NCI-H187 treated with DMSO at 0.1 percent for 48 hours (cell line): Measurements from ENCODE around the gene RRAS.

ENCODE experiments used
- DNase-seq: peaks from one replicate; lab custom pipeline; 2025; lab: John Stamatoyannopoulos, UW

RRAS gene

DNA sequence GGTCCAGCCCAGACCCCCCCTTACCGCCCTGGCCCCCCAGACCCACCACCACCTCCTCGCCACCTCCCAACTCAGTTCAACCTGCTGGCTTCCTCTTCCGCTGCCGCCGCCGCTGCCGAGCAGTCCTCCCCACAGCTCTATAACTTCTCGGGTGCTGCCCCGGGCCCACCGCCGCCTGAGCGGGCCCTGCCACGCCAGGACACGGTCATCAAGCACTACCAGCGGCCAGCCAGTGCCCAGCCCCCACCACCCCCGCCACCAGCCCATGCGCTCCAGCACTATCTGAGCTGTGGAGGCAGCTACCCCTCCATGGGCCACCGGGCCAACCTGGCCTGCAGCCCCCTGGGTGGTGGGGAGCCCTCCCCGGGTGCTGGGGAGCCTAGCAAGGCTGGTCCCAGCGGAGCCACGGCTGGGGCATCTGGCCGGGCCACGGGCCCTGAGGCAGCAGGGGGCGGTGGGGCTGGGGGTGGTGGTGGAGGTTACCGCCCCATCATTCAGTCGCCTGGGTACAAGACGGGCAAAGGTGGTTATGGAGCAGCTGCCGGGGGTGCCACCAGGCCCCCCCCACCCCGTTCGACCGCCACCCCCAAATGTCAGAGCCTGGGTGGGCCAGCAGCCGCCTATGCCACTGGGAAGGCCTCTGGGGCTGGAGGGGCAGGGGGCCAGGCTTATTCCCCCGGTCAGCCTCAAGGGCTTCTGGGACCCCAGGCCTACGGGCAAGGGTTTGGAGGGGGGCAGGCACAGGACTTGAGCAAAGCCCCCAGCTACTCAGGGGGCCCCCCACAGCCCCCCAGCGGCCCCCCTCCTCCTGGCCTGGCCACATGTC is 44.7 kb downstream of the RRAS start:
- DNase-seq, result no peak

DNA sequence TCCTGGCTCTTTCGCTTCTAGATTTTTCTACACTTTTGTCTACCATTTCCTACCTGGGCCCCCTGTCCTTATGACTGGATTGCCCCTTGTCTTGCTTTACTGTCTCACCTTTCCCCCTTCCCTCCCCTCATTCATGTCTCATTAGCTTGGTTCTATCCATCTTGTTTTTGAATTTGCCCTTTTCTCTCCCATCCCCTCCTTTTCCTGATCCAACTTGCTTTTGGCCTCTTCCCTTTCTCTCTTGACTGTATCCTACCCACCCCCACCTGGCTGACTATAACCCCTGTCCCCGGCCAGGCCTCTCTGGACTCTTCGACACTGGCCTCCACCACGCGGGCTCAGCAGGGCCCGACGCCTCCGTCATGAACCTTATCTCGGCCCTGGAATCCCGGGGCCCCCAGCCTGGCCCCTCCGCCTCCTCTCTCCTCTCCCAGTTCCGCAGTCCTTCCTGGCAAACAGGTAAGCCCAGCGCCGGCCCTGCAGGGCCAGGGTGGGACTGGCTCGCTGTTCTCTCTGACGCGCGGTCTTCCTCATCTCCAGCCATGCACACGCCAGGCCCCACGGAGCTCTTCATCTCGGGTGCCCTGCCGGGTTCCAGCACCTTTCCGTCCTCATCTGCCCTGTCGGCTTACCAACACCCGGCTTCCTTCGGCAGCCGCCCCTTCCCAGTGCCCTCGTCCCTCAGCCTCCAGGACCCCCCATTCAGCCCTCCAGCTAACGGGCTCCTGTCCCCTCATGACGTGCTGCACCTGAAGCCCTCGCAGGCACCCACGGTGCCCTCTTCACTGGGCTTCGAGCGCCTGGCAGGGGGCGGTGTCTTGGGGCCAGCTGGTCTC is 45.6 kb downstream of the RRAS start:
- no peak for DNase-seq

DNA sequence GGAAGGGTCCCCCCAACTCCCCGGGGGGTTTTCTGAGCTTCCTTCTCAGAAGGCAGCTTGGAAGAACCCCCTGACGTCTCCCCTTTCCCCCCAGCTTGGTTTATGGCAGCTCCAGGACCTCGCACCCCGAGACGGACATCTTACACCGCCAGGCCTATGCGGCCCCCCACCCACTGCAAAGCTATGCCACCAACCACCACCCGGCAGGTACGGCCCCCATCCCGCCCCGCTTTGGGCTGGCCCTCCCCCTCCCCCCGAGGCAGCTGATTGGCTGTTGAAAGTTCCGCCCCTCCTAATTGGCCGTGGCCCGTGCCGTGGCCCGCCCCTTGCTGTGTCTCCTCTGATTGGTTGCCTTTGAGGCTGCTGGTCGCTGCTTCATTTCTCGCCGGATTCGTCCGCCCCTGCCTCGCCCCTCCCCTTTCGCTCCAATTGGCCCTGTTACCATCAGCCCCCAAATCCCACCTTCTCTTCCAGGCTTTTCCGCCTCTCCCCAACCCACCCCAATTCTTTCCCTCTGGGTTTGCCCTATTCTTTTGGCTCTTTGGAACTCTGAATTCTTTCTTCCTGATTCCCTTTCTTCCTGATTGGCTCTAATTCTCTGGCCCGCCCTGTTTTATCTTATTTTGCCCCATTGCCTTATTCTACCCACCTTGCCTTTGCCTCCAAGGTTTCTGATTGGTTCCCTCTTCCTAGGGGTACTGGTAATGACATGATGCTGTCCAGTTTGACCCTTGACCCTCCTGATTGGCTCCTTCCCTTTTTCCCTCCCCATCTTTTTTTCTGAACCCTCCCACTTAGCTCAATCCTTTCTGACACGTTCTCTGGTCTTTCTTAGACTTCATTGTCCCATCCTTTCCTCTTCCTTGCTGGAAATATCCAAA is 46.5 kb downstream of the RRAS start:
- peak; percentile 78 for DNase-seq

DNA sequence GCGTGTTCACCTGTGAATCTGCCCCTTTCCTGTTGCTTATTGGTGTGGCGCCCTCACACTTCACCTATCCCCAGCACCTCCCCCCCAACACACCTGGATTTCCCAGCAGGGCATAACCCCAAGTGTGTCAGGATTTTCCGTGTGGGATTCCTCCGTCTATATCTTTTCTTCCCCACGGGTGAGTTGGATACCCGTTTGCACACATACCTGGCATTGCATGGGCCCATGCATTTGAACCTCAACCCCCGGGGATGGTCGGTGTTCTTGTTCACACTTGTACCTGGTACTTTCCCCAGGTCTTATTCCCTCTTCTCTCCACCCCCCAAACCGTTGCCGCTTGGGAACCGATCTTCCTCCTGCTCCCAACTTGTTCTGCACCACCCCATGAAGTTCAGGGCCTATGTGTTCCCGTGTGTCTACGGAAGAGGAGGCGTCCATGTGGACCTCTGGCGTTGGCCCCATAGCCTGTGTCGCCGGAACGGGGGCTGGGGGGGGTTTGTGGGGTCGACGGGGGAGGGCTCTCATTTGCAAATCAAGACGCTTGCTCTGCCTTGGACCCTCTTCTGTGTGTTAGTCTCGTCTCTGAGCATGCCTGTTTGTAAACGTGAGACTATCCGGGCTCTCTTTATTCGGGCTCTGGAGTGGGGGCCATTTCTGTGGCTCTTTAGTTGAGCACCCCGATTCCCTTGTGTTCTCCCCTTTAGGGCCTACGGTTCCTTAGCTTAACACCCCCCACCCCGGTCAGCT is 47.3 kb downstream of the RRAS start:
- no peak for DNase-seq

DNA sequence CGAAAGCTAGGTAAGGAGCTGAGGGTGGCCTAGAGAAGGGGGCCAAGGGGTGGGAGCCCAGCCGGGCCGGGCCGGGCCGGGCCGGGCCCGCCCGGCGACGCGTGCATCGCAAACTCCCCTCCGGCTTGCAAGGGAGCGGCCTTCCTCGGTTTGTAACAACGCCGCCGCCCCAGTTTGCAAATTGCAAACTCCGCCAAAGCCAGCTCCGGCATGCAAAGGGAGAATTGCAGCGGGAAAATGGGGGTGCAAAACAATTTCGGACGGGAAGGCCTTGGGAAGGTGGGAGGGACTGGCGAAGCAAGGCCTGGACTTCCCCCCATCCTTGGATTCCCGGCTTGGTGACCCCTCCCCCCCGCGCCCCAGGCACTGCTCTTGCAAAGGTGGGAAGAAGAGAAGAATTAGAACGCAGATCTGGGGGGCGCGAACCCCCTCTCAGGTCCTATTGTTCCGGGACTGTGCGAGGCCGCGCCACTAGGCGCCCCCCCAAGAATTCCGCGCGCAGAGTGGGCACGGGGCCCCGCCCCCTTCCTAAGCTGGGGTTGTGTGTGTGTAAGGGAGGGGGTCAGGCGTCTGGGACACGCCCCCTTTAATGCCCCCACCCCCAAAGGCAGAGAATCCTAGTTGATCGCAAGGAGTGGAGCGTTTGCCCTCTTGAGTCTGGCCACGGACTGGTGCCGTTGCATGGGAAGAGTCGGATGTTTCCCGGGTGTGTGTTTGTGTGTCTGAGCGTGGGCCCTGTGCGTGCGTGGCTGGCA is 48.0 kb downstream of the RRAS start:
- no peak for DNase-seq

DNA sequence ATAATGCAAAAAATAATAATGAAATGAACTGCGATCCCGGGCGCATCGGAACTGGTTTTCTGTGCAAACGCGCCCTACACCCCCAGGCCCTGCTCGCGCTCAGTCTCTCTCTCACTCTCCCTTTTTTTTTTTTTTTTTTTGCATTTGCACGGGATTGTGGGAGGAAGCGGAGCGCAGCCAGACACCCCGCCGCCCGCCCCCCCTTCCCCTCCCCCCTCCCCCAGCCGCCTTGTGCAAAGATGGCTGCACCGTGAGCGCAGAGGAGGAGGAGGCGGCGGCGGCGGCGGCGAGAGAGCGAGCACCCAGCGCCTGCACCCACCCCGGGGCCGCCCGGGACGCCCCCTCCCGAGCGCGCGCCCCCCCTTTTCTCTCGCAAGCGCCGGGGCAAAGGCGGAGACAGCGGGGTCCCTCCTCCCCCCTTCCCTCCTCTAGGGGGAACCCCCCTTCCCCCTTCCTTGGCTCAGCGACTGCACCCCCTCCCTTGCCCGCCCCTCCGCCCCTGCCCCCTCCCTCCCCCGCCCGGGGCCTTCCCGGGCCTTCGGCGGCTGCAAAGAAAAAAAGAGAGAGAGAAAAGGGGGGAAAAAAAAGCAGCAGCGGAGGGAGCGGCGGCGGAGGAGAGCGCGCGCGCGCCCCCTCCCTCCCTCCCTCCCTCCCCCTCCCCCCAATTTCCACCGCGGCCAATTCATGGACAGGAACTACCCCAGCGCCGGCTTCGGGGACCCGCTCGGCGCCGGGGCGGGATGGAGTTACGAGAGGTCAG is 48.8 kb downstream of the RRAS start, which contains the start of gene PRR12:
Gene PRR12, plus strand, starts transcription at position 212 of the 760 bp plus-strand sequence. Its CDS starts 473 bp downstream, at position 685.
- DNase-seq, result no peak

DNA sequence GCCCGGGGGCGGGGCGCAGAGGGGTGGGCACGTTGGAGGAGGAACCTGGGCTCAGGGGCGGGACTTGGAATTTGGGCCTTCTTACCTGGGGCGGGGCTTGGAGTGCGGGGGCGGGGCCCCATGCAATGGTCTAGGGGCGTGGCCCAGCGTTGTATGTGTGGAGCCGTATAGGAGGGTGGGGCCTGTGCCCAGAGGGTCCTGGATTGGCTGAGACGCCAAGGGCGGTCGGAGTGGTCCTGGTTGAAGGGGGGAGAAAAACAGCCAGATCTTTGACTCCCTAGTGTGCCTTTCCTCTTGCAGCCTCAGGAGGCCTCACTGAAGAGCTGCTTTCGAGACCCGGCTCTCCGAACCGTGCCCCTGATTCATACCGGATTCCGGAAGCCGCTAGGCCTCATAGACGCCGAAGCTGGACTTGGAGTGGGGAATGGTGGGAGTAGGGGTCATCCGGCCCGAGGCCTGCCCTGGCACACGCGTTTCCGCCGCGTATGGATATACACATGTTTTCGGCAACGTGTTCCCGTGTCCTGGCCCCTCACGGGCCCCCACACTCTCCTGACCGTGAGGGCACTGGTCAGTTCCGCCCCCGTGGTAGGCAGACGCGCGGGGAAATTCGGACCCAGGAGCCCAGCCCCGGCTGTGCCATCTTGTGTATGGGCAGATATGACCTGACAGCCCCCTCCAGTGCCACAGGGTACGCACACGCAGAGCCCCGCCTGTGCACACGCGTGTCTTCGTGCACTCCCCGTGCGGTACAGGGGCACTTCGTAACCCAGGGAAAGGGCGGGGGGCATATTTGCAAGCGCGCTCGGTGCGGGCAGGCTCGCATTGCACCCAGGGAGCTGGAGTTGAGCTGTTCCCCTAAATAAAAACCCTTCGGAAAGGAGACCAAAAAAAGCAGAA is 49.6 kb downstream of the RRAS start:
- peak; percentile 93 for DNase-seq

DNA sequence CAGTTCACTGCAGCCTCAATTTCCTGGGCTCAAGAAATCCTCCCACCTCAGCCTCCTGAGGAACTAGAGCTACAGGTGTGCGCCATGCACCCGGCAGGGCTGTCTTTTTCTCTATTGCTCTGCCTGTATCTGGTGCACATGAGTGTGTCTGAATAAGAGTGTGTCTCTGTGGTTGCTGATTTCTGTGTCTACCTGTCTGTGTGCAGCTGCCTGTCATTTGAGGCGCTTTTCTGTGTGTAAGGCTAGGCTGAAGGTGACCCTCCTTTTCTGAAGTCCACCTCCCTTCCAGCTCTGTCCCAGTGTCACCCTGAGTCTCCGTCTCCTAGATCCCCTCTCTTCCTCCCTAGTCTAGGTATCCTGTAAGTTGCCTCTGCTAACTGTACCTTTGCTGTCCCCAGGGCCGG is 50.4 kb downstream of the RRAS start:
- DNase-seq, result no peak

DNA sequence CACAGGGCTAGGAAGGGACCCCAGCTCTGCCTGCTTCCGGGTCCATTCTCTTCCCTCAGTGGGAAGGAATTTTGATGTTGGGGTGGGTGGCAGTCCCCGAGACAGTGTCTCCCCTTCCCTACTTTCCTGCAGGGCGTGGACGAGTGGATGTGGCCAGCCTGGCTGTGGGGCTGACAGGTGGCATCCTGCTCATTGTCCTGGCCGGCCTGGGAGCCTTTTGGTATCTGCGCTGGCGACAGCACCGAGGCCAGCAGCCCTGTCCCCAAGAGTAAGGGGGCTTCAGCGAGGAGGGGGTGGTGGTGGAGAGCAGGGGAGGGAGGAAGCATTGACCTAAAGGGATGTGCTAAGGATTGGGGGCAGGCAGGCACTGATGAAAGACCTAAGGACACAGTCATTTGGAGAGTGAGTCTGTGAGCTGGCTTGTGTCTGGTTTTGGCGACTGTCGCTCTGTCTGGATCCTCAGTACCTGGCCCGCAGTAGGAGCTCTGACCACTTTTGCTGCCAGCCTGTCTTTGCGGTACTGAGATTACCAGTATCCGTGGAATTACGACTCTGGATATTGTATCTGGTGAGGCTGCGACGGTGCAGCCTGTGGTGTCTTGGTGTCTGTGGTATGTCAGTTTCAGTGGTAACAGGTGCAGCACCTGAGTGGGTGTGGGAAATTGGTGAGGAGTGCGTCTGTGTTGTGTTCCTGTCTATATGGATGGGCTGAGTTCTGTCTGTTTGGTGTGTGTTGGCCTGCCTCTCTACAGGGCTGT is 51.4 kb downstream of the RRAS start:
- no peak for DNase-seq

DNA sequence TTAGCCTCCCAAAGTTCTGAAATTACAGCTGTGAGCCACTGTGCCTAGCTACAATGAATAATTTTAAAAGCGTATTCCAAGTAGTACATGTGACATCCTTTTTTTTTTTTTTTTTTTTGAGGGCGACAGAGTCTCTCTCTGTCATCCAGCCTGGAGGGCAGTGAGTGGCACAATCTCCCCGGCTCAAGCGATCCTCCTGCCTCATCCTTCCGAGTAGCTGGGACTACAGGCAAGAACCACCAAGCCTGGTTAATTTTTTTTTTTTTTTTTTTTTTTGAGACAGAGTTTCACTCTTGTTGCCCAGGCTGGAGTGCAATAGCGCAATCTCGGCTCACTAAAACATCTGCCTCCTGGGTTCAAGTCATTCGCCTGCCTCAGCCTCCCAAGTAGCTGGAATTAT is 52.7 kb downstream of the RRAS start:
- no peak for DNase-seq
